Measurements from ENCODE around the gene TYMP. TPM values are rescaled to one million over a fixed set of nuclear protein-coding genes. Genes with fewer than 3 reads are reported as not detected.
"Not testable (repeated sequence)": the region's sequence is repeated elsewhere in the genome, so short reads cannot be mapped to it uniquely, and the experiment has no call there.

Gene TYMP
- total RNA-seq, 1 donor from 2014 or later = 10.8 TPM

GRCh38 chr22:50522806-50523438 is 6.9 kb downstream of the TYMP start:
- Mint-ChIP-seq H3K27ac (ENCODE audit: unreplicated experiment) (no peak overlapping the region), H3K36me3 (ENCODE audit: unreplicated experiment) (peaks cover 9% of the 10 kb centered on the region), H3K4me3 (ENCODE audit: unreplicated experiment) (peak overlapping the region; percentile 20), H3K27me3 (ENCODE audit: unreplicated experiment) (no peaks in the 10 kb centered on the region), H3K9me3 (ENCODE audit: unreplicated experiment) (no peaks in the 10 kb centered on the region), H3K4me1 (ENCODE audit: unreplicated experiment) (peaks cover 24% of the 10 kb centered on the region)
- no peak for DNase-seq (ENCODE audit: extremely low spot score, unreplicated experiment)
- no peak for TF ChIP-seq CTCF (IDR thresholded peaks at IDR 0.05)

GRCh38 chr22:50522208-50522805 is 7.5 kb downstream of the TYMP start:
- Mint-ChIP-seq H3K9me3 (ENCODE audit: unreplicated experiment) (no peaks in the 10 kb centered on the region), H3K36me3 (ENCODE audit: unreplicated experiment) (peaks cover 12% of the 10 kb centered on the region), H3K4me3 (ENCODE audit: unreplicated experiment) (no peak overlapping the region), H3K27me3 (ENCODE audit: unreplicated experiment) (no peaks in the 10 kb centered on the region), H3K27ac (ENCODE audit: unreplicated experiment) (no peak overlapping the region), H3K4me1 (ENCODE audit: unreplicated experiment) (peaks cover 18% of the 10 kb centered on the region)
- no peak for DNase-seq (ENCODE audit: extremely low spot score, unreplicated experiment)
- no peak for TF ChIP-seq CTCF (IDR thresholded peaks at IDR 0.05)

- no peak for TF ChIP-seq CTCF (IDR thresholded peaks at IDR 0.05)
- DNase-seq (ENCODE audit: extremely low spot score, unreplicated experiment) = no peak
- H3K4me3 Mint-ChIP-seq (ENCODE audit: unreplicated experiment) = no peak overlapping the region
- H3K36me3 Mint-ChIP-seq (ENCODE audit: unreplicated experiment) = peaks cover 12% of the 10 kb centered on the region
- no peaks in the 10 kb centered on the region for H3K27me3 Mint-ChIP-seq (ENCODE audit: unreplicated experiment)
- no peaks in the 10 kb centered on the region for H3K9me3 Mint-ChIP-seq (ENCODE audit: unreplicated experiment)
- H3K27ac Mint-ChIP-seq (ENCODE audit: unreplicated experiment) = no peak overlapping the region
- peaks cover 12% of the 10 kb centered on the region for H3K4me1 Mint-ChIP-seq (ENCODE audit: unreplicated experiment)
Measured at GRCh38 chr22:50521710-50522109, 8.1 kb downstream of the TYMP start.

- TF ChIP-seq CTCF (IDR thresholded peaks at IDR 0.05) = no peak
- Mint-ChIP-seq H3K4me1 (ENCODE audit: unreplicated experiment) (peaks cover 10% of the 10 kb centered on the region), H3K36me3 (ENCODE audit: unreplicated experiment) (peaks cover 12% of the 10 kb centered on the region), H3K9me3 (ENCODE audit: unreplicated experiment) (no peaks in the 10 kb centered on the region), H3K27me3 (ENCODE audit: unreplicated experiment) (no peaks in the 10 kb centered on the region), H3K27ac (ENCODE audit: unreplicated experiment) (no peak overlapping the region), H3K4me3 (ENCODE audit: unreplicated experiment) (no peak overlapping the region)
- DNase-seq (ENCODE audit: extremely low spot score, unreplicated experiment) = no peak
Measured at GRCh38 chr22:50520826-50521453, 8.9 kb downstream of the TYMP start.

DNA sequence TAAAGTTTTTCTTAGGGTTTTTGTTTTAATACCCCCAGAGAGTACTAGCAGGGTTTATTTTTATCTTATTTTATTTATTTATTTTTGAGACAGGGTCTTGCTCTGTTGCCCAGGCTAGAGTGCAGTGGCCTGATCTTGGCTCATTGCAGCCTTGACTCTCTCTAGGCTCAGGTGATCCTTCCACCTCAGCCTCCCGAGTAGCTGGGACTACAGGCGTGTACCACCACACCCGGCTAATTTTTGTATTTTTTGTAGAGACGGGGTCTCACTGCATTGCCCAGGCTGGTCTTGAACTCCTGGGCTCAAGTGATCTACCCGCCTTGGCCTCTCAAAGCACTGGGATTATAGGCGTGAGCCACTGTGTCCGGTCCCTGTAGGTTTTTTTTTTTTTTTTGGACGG is 9.6 kb downstream of the TYMP start:
- not testable (repeated sequence) for H3K9me3 Mint-ChIP-seq (ENCODE audit: unreplicated experiment); H3K27ac Mint-ChIP-seq (ENCODE audit: unreplicated experiment); H3K27me3 Mint-ChIP-seq (ENCODE audit: unreplicated experiment); H3K4me3 Mint-ChIP-seq (ENCODE audit: unreplicated experiment); DNase-seq (ENCODE audit: extremely low spot score, unreplicated experiment); H3K4me1 Mint-ChIP-seq (ENCODE audit: unreplicated experiment)
- H3K36me3 Mint-ChIP-seq (ENCODE audit: unreplicated experiment) = peaks cover 12% of the 10 kb centered on the region

Data from osteocyte (in vitro differentiated cells).